ENCODE data around the gene PXMP4. TPM values are rescaled to one million over a fixed set of nuclear protein-coding genes. Genes with fewer than 3 reads are reported as not detected.

The PXMP4 gene
- total RNA-seq, 2 experiments from 2014 or later: 8.8 to 10.2 TPM

DNA sequence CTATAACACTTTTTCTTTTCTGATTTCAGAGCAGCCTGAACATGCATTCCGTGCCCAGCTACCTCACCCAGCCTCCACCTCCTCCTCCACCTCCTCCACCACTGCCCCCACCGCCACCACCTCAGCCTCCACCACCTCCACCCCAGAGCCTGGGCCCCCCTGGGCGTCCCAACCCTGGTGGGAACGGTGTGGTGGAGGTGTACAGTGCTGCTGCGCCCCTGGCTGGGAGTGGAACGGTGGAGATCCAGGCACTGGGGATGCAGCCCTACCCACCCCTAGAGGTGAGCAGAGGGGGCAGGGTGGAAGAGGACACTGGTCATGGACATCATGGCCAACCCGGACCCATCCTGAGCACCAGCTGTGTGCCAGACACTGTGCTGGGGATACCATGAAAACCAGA is 33.0 kb upstream of the PXMP4 start:
- ATAC-seq: no peak
- intact Hi-C loops (cut with DNase I, micrococcal nuclease): no loop called here
- no peak for DNase-seq
- Mint-ChIP-seq H3K9me3 (ENCODE audit: low read depth) (peaks cover 4% of the 10 kb centered on the region), H3K4me3 (no peak overlapping the region), H3K27ac (no peak overlapping the region), H3K4me1 (peaks cover 3% of the 10 kb centered on the region), H3K36me3 (ENCODE audit: low read depth) (peaks cover 43% of the 10 kb centered on the region), H3K27me3 (no peaks in the 10 kb centered on the region)
- CTCF ChIA-PET: no interaction called here
- POLR2A ChIA-PET: no interaction called here

DNA sequence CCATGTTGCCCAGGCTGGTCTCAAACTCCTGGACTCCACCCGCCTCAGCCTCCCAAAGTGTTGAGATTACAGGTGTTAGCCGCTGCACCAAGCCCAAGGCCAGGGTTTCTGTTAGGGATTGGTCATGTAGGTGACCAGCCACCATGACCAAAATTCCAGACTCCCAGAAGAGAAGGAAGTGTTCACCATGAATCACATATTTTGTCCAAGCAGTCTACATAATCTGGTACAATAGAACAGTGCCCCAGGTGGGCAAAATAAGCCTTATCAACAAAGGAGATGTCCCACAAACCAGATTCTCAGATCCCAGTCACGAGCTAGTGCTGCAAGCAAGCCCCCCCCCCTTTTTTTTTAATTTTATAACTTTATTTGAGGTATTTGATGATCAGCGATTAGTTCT is 31.7 kb upstream of the PXMP4 start:
- no peak overlapping the region for H3K27ac Mint-ChIP-seq
- H3K4me1 Mint-ChIP-seq: peaks cover 3% of the 10 kb centered on the region
- ChIA-PET POLR2A (no interaction called here), CTCF (no interaction called here)
- H3K9me3 Mint-ChIP-seq (ENCODE audit: low read depth): no peaks in the 10 kb centered on the region
- DNase-seq (no peak), ATAC-seq (no peak)
- H3K27me3 Mint-ChIP-seq: no peaks in the 10 kb centered on the region
- peaks cover 30% of the 10 kb centered on the region for H3K36me3 Mint-ChIP-seq (ENCODE audit: low read depth)
- H3K4me3 Mint-ChIP-seq: no peak overlapping the region
- intact Hi-C loops (cut with DNase I, micrococcal nuclease): no loop called here

DNA sequence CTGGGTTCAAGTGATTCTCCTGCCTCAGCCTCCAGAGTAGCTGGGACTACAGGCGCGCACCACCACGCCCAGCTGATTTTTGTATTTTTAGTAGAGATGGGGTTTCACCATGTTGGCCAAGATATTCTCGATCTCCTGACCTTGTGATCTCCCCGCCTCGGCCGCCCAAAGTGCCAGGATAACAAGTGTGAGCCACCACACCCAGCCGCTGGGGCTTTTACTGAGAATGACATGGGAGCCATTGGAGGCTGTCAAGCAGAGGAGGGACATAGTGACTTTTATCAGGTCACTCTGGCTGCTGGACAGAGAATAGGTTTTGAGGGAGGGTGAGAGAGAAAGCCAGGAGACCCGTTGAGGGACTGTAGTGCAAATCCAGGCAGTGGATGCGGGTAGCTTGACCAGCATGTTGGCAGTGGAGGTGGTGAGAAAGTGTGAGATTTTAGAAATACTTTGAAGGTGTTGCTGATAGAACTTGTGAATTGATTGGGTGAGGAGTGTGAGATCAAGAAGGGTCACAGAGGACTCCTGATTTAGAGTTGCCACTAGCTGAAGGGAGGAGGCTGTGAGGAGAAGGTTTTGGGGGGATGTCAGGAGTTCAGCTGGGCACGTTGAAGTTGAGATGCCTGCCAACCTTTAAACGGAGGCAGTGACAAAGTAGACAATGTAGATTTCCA is 26.4 kb upstream of the PXMP4 start:
- ATAC-seq (no peak), DNase-seq (no peak)
- ChIA-PET POLR2A (no interaction called here), CTCF (no interaction called here)
- no peaks in the 10 kb centered on the region for H3K4me1 Mint-ChIP-seq
- no peak overlapping the region for H3K4me3 Mint-ChIP-seq
- H3K27ac Mint-ChIP-seq: no peak overlapping the region
- peaks cover 19% of the 10 kb centered on the region for H3K36me3 Mint-ChIP-seq (ENCODE audit: low read depth)
- intact Hi-C loops (cut with DNase I, micrococcal nuclease): no loop called here
- H3K27me3 Mint-ChIP-seq: no peaks in the 10 kb centered on the region
- no peaks in the 10 kb centered on the region for H3K9me3 Mint-ChIP-seq (ENCODE audit: low read depth)

- H3K4me3 Mint-ChIP-seq: no peak overlapping the region
- intact Hi-C loops (cut with DNase I, micrococcal nuclease): no loop called here
- H3K27me3 Mint-ChIP-seq: no peaks in the 10 kb centered on the region
- H3K27ac Mint-ChIP-seq: no peak overlapping the region
- no peaks in the 10 kb centered on the region for H3K9me3 Mint-ChIP-seq (ENCODE audit: low read depth)
- no peaks in the 10 kb centered on the region for H3K4me1 Mint-ChIP-seq
- no peak for ATAC-seq
- POLR2A ChIA-PET: no interaction called here
- CTCF ChIA-PET: no interaction called here
- H3K36me3 Mint-ChIP-seq (ENCODE audit: low read depth): peaks cover 16% of the 10 kb centered on the region
- DNase-seq: no peak
These were observed 24.8 kb upstream of the PXMP4 start for GRCh38 chr20:33744773-33745385.

DNA sequence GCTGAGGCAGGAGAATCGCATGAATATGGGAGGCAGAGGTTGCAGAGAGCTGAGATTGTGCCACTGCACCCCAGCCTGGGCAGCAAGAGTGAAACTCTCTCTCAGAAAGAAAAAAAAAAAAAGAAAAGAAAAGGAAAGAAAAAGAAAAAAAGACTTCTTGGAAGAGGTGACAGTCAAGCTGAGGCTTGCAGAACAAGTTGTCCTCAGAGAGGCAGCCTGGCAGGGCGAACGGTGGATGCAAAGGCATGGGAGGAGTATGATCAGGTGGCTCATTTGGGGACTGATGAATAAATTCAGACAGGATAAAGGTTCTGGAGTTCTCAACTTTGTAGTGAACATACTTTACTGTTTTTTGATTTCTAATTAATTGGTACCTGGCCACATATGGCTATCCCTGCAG is 24.1 kb upstream of the PXMP4 start:
- Mint-ChIP-seq H3K27ac (no peak overlapping the region), H3K36me3 (ENCODE audit: low read depth) (peaks cover 16% of the 10 kb centered on the region), H3K27me3 (no peaks in the 10 kb centered on the region), H3K4me3 (no peak overlapping the region), H3K9me3 (ENCODE audit: low read depth) (no peaks in the 10 kb centered on the region), H3K4me1 (no peaks in the 10 kb centered on the region)
- CTCF ChIA-PET: no interaction called here
- DNase-seq (no peak), ATAC-seq (no peak)
- intact Hi-C loops (cut with DNase I, micrococcal nuclease): no loop called here
- POLR2A ChIA-PET: interaction anchor here (0.8 kb wide), 1 partner anchor 25 kb away, joined by 3 read pairs; no protein-coding TSS in a partner anchor

DNA sequence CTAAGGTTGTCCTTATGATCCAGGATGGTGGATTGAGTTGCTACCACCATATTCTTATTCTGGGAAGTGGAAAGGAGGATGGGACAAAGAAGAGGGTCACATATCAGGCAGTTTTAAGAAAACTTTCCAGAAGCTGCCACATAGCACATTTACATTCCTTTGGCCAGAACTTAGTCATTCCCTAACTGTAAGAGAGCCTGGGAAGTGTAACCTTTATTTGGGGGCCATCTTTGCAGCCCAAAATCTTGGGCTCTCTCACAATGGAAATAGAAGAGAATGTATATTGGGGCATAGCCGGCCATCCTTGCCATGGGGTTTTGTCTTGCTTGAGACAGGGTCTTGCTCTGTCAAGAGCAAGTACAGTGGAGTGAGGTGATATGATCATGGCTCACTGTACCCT is 20.1 kb upstream of the PXMP4 start:
- H3K4me3 Mint-ChIP-seq: no peak overlapping the region
- CTCF ChIA-PET: interaction anchor here (1.0 kb wide), 1 partner anchor 20 kb away, joined by 3 read pairs; no protein-coding TSS in a partner anchor
- no peak overlapping the region for H3K27ac Mint-ChIP-seq
- intact Hi-C loops (cut with DNase I, micrococcal nuclease): no loop called here
- H3K36me3 Mint-ChIP-seq (ENCODE audit: low read depth): peaks cover 18% of the 10 kb centered on the region
- ATAC-seq (no peak), DNase-seq (no peak)
- H3K4me1 Mint-ChIP-seq: no peaks in the 10 kb centered on the region
- POLR2A ChIA-PET: no interaction called here
- no peaks in the 10 kb centered on the region for H3K27me3 Mint-ChIP-seq
- H3K9me3 Mint-ChIP-seq (ENCODE audit: low read depth): peaks cover 9% of the 10 kb centered on the region

GRCh38 chr20:33739493-33739892 is 19.4 kb upstream of the PXMP4 start:
- ChIA-PET POLR2A (no interaction called here), CTCF (interaction anchor here (0.6 to 1.0 kb wide), 2 partner anchors 21 to 1345 kb away, joined by 3 read pairs; no protein-coding TSS in a partner anchor)
- no peak for ATAC-seq
- H3K36me3 Mint-ChIP-seq (ENCODE audit: low read depth): peaks cover 18% of the 10 kb centered on the region
- DNase-seq: no peak
- H3K4me3 Mint-ChIP-seq: no peak overlapping the region
- no peaks in the 10 kb centered on the region for H3K4me1 Mint-ChIP-seq
- H3K9me3 Mint-ChIP-seq (ENCODE audit: low read depth): peaks cover 9% of the 10 kb centered on the region
- intact Hi-C loops (cut with DNase I, micrococcal nuclease): no loop called here
- H3K27ac Mint-ChIP-seq: no peak overlapping the region
- no peaks in the 10 kb centered on the region for H3K27me3 Mint-ChIP-seq

DNA sequence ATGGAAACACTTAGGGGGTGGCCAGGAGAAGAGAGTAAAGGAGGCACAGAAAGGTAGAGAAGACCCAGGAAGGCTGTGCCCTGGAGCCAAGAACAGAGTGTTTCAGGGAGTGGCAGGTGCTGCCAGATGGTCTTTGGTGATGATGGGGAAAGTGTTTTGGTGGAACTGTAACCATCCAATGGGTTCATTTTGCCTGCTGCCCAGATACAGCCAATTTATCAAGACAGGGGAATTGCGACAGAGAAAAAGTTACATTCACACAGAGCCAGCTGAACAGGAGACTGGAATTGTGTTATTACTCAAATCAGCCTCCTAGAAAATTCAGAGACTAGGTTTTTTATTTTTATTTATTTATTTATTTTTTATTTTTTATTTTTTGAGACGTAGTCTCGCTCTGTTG is 16.9 kb upstream of the PXMP4 start:
- H3K4me1 Mint-ChIP-seq: peaks cover 17% of the 10 kb centered on the region
- H3K36me3 Mint-ChIP-seq (ENCODE audit: low read depth): peaks cover 18% of the 10 kb centered on the region
- H3K27ac Mint-ChIP-seq: no peak overlapping the region
- ATAC-seq: no peak
- H3K27me3 Mint-ChIP-seq: no peaks in the 10 kb centered on the region
- CTCF ChIA-PET: interaction anchor here (0.6 kb wide), 1 partner anchor 645 kb away, joined by 3 read pairs; no protein-coding TSS in a partner anchor
- intact Hi-C loops (cut with DNase I, micrococcal nuclease): no loop called here
- POLR2A ChIA-PET: interaction anchor here (1.0 kb wide), 1 partner anchor 52 kb away, joined by 3 read pairs; no protein-coding TSS in a partner anchor
- H3K4me3 Mint-ChIP-seq: no peak overlapping the region
- H3K9me3 Mint-ChIP-seq (ENCODE audit: low read depth): peaks cover 9% of the 10 kb centered on the region
- no peak for DNase-seq

- intact Hi-C loops (cut with DNase I, micrococcal nuclease): loop anchor here (2.0 to 5.0 kb wide), 6 partner anchors 47 to 917 kb away; partner anchors contain the start of genes ACTL10 (in 1 of the 2), E2F1 (in 1 of the 2), MAPRE1 (in 1 of the 2) and SNTA1 (in 1 of the 2)
- DNase-seq (no peak), ATAC-seq (no peak)
- H3K4me3 Mint-ChIP-seq: peak overlapping the region; percentile 75
- peak overlapping the region; percentile 2 for H3K27ac Mint-ChIP-seq
- CTCF ChIA-PET: interaction anchor here (0.7 to 1.8 kb wide), 3 partner anchors 14 to 53 kb away, joined by 3 to 8 read pairs (median 5); partner anchors contain the start of gene PXMP4
- POLR2A ChIA-PET: interaction anchor here (0.7 kb wide), 1 partner anchor 13 kb away, joined by 7 read pairs; no protein-coding TSS in a partner anchor
- peaks cover 9% of the 10 kb centered on the region for H3K9me3 Mint-ChIP-seq (ENCODE audit: low read depth)
- H3K4me1 Mint-ChIP-seq: peaks cover 21% of the 10 kb centered on the region
- H3K27me3 Mint-ChIP-seq: no peaks in the 10 kb centered on the region
- peaks cover 16% of the 10 kb centered on the region for H3K36me3 Mint-ChIP-seq (ENCODE audit: low read depth)
These were observed 13.8 kb upstream of the PXMP4 start for GRCh38 chr20:33733654-33734576.

- Mint-ChIP-seq H3K4me1 (peaks cover 21% of the 10 kb centered on the region), H3K9me3 (ENCODE audit: low read depth) (peaks cover 9% of the 10 kb centered on the region), H3K36me3 (ENCODE audit: low read depth) (peaks cover 12% of the 10 kb centered on the region), H3K27me3 (no peaks in the 10 kb centered on the region), H3K4me3 (peak overlapping the region; percentile 75), H3K27ac (peak overlapping the region; percentile 71)
- ATAC-seq (peak; percentile 69), DNase-seq (peak; percentile 87)
- intact Hi-C loops (cut with DNase I, micrococcal nuclease): loop anchor here (1.0 to 5.0 kb wide), 15 partner anchors 12 to 915 kb away; partner anchors contain the start of genes E2F1 (in 2 of the 2), PXMP4 (in 2 of the 2), SNTA1 (in 2 of the 2) and ACTL10 (in 1 of the 2)
- ChIA-PET POLR2A (interaction anchor here (0.5 to 1.9 kb wide), 5 partner anchors 12 to 133 kb away, joined by 3 to 13 read pairs (median 4); partner anchors contain the start of gene PXMP4), CTCF (interaction anchor here (0.7 to 1.8 kb wide), 9 partner anchors 12 to 362 kb away, joined by 3 to 8 read pairs (median 3); partner anchors contain the start of gene PXMP4)
These were observed 12.3 kb upstream of the PXMP4 start for GRCh38 chr20:33732166-33732970.
